Heart left ventricle (tissue), 13 donors: ENCODE data around the gene METRN.

Source experiments
- CTCF ChIP-seq, 12 donors: fragments of 200-600 bp; sonication (generic) in 4 of 12; IDR thresholded peaks; one replicate each; pipeline versions ENCODE4 v1.5.0 to v1.8.0; 2018 to 2022; ENCODE audit warnings: antibody characterized with exemption in 12 of 12, mild to moderate bottlenecking in 5 of 12
- POLR2A ChIP-seq, 2 donors: fragments of 450-650 bp; IDR thresholded peaks; one replicate each; pipeline ENCODE4 v1.6.1; 2017; ENCODE audit warnings: antibody characterized with exemption in 2 of 2, mild to moderate bottlenecking in 2 of 2, moderate library complexity in 2 of 2
- donor health status: ischemic (EF 13 %, LVEDD 7.1; RV severe dilation, severe dysfunction).
- donor health status: DM: no; HTN: yes; CAD: no.
- donor health status: DM: no; HTN: no; CAD: no.
- donor health status: ischemic (EF 25% LVEDD 6.9; RV normal size, moderate dysfunction).
- donor health status: ischemic (EF 25% LVEDD 5.7; RV mildly dilated, moderate dysfunction).
- donor health status: ischemic (EF 35%, LVEDD 5.7; RV mildly dilated, moderate dysfunction).
- donor health status: nonischemic (EF 11% LVEDD 7.7; RV severe dilation, severe dysfunction).
- donor health status: DM: yes; HTN: yes; CAD: no.
- donor health status: PGD.
- donor health status: ischemic (EF 29% LVEDD 5.4; RV normal size, mild dysfunction).
- donor health status: nonischemic (EF 23%, LVEDD 6.1; RV moderate dilation, normal function).

GRCh38 chr16:718389-718788, 3.5 kb downstream of the METRN start:
- TF ChIP-seq POLR2A (IDR thresholded peaks at IDR 0.05) (no peak), CTCF (IDR thresholded peaks at IDR 0.05) (no peak)
